ENCODE measurements around the gene ARID4B.

The ARID4B gene

GRCh38 chr1:235266967-235267366 is 61.0 kb downstream of the ARID4B start:
- Mint-ChIP-seq H3K9me3 (no peaks in the 10 kb centered on the region), H3K27ac (no peak overlapping the region), H3K4me3 (no peak overlapping the region), H3K4me1 (peaks cover 20% of the 10 kb centered on the region), H3K27me3 (ENCODE audit: low read depth) (no peaks in the 10 kb centered on the region), H3K36me3 (ENCODE audit: low read depth) (no peaks in the 10 kb centered on the region)
- no peak for TF ChIP-seq CTCF (IDR thresholded peaks at IDR 0.05; ENCODE audit: unreplicated experiment in 3 of 3)

- H3K4me3 Mint-ChIP-seq: no peak overlapping the region
Measured at GRCh38 chr1:235266325-235266724, 61.7 kb downstream of the ARID4B start.

GRCh38 chr1:235265900-235266299 is 62.1 kb downstream of the ARID4B start:
- Mint-ChIP-seq H3K4me3 (no peak overlapping the region), H3K4me1 (peaks cover 19% of the 10 kb centered on the region), H3K36me3 (ENCODE audit: low read depth) (no peaks in the 10 kb centered on the region), H3K27me3 (ENCODE audit: low read depth) (no peaks in the 10 kb centered on the region), H3K27ac (peak overlapping the region in 2 of 3 experiments; percentile 5 to 57), H3K9me3 (no peaks in the 10 kb centered on the region)
- TF ChIP-seq CTCF (IDR thresholded peaks at IDR 0.05; ENCODE audit: unreplicated experiment in 3 of 3): no peak

More at GRCh38 chr1:235266325-235266724, 61.7 kb downstream of the ARID4B start:
- H3K9me3 Mint-ChIP-seq: no peaks in the 10 kb centered on the region
- H3K36me3 Mint-ChIP-seq (ENCODE audit: low read depth): no peaks in the 10 kb centered on the region
- peak overlapping the region in 2 of 3 experiments; percentile 5 to 57 for H3K27ac Mint-ChIP-seq
- no peaks in the 10 kb centered on the region for H3K27me3 Mint-ChIP-seq (ENCODE audit: low read depth)
- peaks cover 20% of the 10 kb centered on the region for H3K4me1 Mint-ChIP-seq
- TF ChIP-seq CTCF (IDR thresholded peaks at IDR 0.05; ENCODE audit: unreplicated experiment in 3 of 3): no peak

- Mint-ChIP-seq H3K4me1 (peaks cover 12% of the 10 kb centered on the region), H3K27me3 (ENCODE audit: low read depth) (no peaks in the 10 kb centered on the region), H3K4me3 (no peak overlapping the region), H3K27ac (no peak overlapping the region), H3K36me3 (ENCODE audit: low read depth) (peaks cover 5% of the 10 kb centered on the region), H3K9me3 (no peaks in the 10 kb centered on the region)
- TF ChIP-seq CTCF (IDR thresholded peaks at IDR 0.05; ENCODE audit: unreplicated experiment in 3 of 3): no peak
Measured at GRCh38 chr1:235264327-235264726, 63.7 kb downstream of the ARID4B start.

GRCh38 chr1:235262539-235262938 is 65.4 kb downstream of the ARID4B start:
- H3K9me3 Mint-ChIP-seq: no peaks in the 10 kb centered on the region
- peaks cover 14% of the 10 kb centered on the region for H3K36me3 Mint-ChIP-seq (ENCODE audit: low read depth)
- no peaks in the 10 kb centered on the region for H3K27me3 Mint-ChIP-seq (ENCODE audit: low read depth)
- no peak overlapping the region for H3K4me3 Mint-ChIP-seq
- no peak for TF ChIP-seq CTCF (IDR thresholded peaks at IDR 0.05; ENCODE audit: unreplicated experiment in 3 of 3)
- H3K27ac Mint-ChIP-seq: no peak overlapping the region
- H3K4me1 Mint-ChIP-seq: peaks cover 12% of the 10 kb centered on the region

- Mint-ChIP-seq H3K9me3 (no peaks in the 10 kb centered on the region), H3K27ac (no peak overlapping the region), H3K36me3 (ENCODE audit: low read depth) (peaks cover 16% of the 10 kb centered on the region), H3K4me1 (peaks cover 8% of the 10 kb centered on the region), H3K4me3 (no peak overlapping the region), H3K27me3 (ENCODE audit: low read depth) (no peaks in the 10 kb centered on the region)
- TF ChIP-seq CTCF (IDR thresholded peaks at IDR 0.05; ENCODE audit: unreplicated experiment in 3 of 3): no peak
Measured at GRCh38 chr1:235261243-235261642, 66.7 kb downstream of the ARID4B start.

Measured in nephron (organoid).